Hepatocyte (in vitro differentiated cells): ENCODE data around the gene INPP5D.

Experiments used
- EZH2 ChIP-seq: fragments of 200-600 bp; sonication (generic); IDR thresholded peaks from 2 replicates; pipeline ENCODE4 v1.6.1; 2016; ENCODE audit warnings: antibody characterized with exemption, mild to moderate bottlenecking, borderline replicate concordance
- TF ChIP-seq, protein P1 (sequence below): fragments of 200-600 bp; sonication (generic); IDR thresholded peaks from 2 replicates; pipeline ENCODE4 v1.5.1; 2016; ENCODE audit warnings: antibody characterized with exemption, mild to moderate bottlenecking; ENCODE audit not compliant: poor library complexity

DNA sequence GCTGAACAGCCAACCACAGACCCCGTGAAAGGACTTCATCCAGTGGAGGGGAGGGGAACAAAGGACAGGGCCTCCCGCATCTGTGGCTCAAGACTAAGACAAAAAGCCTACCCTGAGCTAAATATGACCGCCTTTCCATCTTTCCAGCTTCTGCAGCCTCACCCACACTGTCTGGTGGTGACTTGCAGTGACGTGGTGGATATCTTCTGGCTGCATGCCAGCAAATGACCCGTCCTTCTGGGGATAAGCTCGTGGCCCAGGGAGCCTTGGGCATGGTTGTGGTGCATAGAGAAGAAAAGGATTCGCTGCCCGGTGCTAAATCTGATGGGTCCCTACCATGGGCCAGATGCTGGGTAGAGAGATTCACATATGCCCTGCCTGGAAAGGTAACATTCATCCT lies 38.4 kb upstream of the INPP5D start:
- TF ChIP-seq, protein P1, sequence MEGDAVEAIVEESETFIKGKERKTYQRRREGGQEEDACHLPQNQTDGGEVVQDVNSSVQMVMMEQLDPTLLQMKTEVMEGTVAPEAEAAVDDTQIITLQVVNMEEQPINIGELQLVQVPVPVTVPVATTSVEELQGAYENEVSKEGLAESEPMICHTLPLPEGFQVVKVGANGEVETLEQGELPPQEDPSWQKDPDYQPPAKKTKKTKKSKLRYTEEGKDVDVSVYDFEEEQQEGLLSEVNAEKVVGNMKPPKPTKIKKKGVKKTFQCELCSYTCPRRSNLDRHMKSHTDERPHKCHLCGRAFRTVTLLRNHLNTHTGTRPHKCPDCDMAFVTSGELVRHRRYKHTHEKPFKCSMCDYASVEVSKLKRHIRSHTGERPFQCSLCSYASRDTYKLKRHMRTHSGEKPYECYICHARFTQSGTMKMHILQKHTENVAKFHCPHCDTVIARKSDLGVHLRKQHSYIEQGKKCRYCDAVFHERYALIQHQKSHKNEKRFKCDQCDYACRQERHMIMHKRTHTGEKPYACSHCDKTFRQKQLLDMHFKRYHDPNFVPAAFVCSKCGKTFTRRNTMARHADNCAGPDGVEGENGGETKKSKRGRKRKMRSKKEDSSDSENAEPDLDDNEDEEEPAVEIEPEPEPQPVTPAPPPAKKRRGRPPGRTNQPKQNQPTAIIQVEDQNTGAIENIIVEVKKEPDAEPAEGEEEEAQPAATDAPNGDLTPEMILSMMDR: no peak
- TF ChIP-seq EZH2: no peak
